ENCODE measurements around the gene KCNMA1. TPM values are rescaled to one million over a fixed set of nuclear protein-coding genes. Genes with fewer than 3 reads are reported as not detected.
A peak's percentile ranks its signal among the peaks of the same experiment; 100 is the strongest.

The KCNMA1 gene
- total RNA-seq, 1 donor from 2014 or later: 95.5 TPM

DNA sequence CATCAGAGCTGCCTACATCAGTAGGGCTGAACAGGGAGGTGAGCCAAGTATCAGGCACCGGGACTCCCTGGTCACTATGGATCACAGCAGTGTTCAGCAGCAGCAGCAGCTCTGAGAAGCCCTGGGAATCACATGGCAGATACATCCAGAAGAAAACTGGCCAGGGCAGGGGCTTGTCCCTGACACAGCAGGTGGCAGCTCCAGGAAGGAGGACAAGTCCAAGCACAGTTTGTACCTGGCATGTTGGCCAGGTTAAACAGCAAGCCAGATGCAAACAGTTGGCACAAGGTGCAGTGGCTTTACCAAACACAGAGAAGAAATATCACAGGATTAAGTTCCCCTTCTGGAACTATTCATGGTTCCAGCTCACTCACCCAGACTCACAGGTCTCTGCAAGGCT is 139.4 kb downstream of the KCNMA1 start:
- no peaks in the 10 kb centered on the region for H3K36me3 Mint-ChIP-seq (ENCODE audit: unreplicated experiment)
- no peaks in the 10 kb centered on the region for H3K9me3 Mint-ChIP-seq (ENCODE audit: unreplicated experiment)
- H3K4me3 Mint-ChIP-seq (ENCODE audit: unreplicated experiment): no peak overlapping the region
- peaks cover 53% of the 10 kb centered on the region for H3K4me1 Mint-ChIP-seq (ENCODE audit: unreplicated experiment)
- H3K27ac Mint-ChIP-seq (ENCODE audit: unreplicated experiment): peak overlapping the region; percentile 47
- DNase-seq (ENCODE audit: extremely low spot score, unreplicated experiment): no peak
- H3K27me3 Mint-ChIP-seq (ENCODE audit: unreplicated experiment): no peaks in the 10 kb centered on the region
- TF ChIP-seq, protein P1, sequence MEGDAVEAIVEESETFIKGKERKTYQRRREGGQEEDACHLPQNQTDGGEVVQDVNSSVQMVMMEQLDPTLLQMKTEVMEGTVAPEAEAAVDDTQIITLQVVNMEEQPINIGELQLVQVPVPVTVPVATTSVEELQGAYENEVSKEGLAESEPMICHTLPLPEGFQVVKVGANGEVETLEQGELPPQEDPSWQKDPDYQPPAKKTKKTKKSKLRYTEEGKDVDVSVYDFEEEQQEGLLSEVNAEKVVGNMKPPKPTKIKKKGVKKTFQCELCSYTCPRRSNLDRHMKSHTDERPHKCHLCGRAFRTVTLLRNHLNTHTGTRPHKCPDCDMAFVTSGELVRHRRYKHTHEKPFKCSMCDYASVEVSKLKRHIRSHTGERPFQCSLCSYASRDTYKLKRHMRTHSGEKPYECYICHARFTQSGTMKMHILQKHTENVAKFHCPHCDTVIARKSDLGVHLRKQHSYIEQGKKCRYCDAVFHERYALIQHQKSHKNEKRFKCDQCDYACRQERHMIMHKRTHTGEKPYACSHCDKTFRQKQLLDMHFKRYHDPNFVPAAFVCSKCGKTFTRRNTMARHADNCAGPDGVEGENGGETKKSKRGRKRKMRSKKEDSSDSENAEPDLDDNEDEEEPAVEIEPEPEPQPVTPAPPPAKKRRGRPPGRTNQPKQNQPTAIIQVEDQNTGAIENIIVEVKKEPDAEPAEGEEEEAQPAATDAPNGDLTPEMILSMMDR (IDR thresholded peaks at IDR 0.05): no peak

DNA sequence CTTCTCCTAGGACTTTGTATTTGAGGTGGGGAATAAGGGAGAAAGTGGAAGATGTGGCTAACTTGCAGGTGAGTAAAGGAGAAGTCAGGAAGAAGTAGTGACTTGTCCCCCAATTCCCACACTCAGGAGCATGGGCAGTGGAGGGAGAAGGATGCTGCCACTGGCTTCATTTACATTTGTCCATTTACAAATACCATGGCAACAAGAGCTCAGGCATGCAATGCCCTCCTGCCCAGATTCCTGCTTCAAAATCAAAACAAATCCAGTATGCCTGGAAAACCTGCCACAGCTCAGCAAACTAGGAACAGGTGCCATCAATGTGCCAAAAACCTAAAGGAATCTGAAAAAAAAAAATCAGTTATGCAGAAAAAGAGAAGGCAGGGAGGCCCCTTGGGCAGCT is 139.9 kb downstream of the KCNMA1 start:
- no peaks in the 10 kb centered on the region for H3K9me3 Mint-ChIP-seq (ENCODE audit: unreplicated experiment)
- H3K4me3 Mint-ChIP-seq (ENCODE audit: unreplicated experiment): no peak overlapping the region
- H3K36me3 Mint-ChIP-seq (ENCODE audit: unreplicated experiment): no peaks in the 10 kb centered on the region
- no peak for DNase-seq (ENCODE audit: extremely low spot score, unreplicated experiment)
- TF ChIP-seq, protein P1 (IDR thresholded peaks at IDR 0.05): no peak
- H3K27ac Mint-ChIP-seq (ENCODE audit: unreplicated experiment): peak overlapping the region; percentile 47
- peaks cover 53% of the 10 kb centered on the region for H3K4me1 Mint-ChIP-seq (ENCODE audit: unreplicated experiment)
- H3K27me3 Mint-ChIP-seq (ENCODE audit: unreplicated experiment): no peaks in the 10 kb centered on the region

- Mint-ChIP-seq H3K27me3 (ENCODE audit: unreplicated experiment) (no peaks in the 10 kb centered on the region), H3K36me3 (ENCODE audit: unreplicated experiment) (no peaks in the 10 kb centered on the region), H3K27ac (ENCODE audit: unreplicated experiment) (no peak overlapping the region), H3K4me3 (ENCODE audit: unreplicated experiment) (no peak overlapping the region), H3K9me3 (ENCODE audit: unreplicated experiment) (no peaks in the 10 kb centered on the region), H3K4me1 (ENCODE audit: unreplicated experiment) (peaks cover 49% of the 10 kb centered on the region)
- TF ChIP-seq, protein P1 (IDR thresholded peaks at IDR 0.05): no peak
- DNase-seq (ENCODE audit: extremely low spot score, unreplicated experiment): no peak
Measured at GRCh38 chr10:77496941-77497420, 140.6 kb downstream of the KCNMA1 start.

DNA sequence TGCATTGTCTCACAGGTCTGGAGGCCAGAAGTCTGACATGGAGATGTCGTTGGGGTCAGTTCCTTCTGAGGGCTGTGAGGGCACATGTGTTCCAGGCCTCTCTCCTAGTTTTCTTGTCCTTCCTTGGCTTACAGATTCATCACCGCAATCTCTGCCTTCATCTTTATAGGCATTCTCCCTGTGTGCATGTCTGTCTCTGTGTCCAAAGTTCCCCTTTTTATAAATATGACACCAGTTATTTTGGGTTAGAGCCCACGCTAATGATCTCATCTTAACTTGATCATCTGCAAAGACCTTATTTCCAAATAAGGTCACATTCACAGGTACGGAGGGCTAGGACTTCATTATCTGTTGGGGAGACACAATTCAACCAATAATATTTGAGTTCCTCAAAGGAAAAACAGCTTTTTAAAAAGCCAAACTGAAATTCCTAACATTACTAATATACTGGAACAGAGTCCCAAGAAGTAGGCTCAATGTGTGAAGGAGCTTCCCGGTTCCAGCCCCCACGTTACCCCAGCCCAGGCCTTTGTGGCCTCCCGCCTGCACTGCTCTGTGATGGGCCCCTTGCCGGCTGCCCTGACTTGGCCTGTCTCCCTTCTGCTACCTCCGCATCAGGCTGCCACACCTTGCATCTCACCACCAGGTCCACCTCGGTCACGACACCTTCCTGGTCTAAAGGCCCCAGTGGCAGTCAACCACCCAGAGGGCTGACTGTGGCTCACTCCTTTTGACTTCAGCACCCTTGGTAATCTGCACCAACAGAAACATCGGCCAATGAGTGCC is 142.7 kb downstream of the KCNMA1 start:
- no peak for DNase-seq (ENCODE audit: extremely low spot score, unreplicated experiment)
- TF ChIP-seq, protein P1 (IDR thresholded peaks at IDR 0.05): no peak
- Mint-ChIP-seq H3K27me3 (ENCODE audit: unreplicated experiment) (no peaks in the 10 kb centered on the region), H3K4me3 (ENCODE audit: unreplicated experiment) (no peak overlapping the region), H3K9me3 (ENCODE audit: unreplicated experiment) (no peaks in the 10 kb centered on the region), H3K27ac (ENCODE audit: unreplicated experiment) (no peak overlapping the region), H3K36me3 (ENCODE audit: unreplicated experiment) (no peaks in the 10 kb centered on the region), H3K4me1 (ENCODE audit: unreplicated experiment) (peaks cover 35% of the 10 kb centered on the region)

DNA sequence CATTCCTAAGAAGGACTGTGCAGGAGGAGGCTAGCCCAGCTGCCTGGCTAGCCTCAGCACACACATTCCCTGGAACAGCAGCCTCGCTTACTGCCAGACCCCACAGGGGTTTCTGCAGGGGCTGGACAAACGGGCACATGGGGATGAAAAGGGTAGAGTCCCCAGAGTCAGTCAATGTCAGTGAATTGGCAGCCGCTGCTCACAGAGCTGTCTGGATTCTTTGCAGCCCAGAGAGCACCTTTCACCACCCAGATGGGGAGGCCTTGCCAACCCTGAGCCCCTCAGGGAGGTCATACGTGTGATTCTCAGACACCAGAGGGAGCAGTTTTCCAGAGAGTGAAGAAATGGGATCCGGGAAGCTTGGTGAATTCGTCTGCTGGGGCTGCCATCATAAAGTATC is 143.3 kb downstream of the KCNMA1 start:
- Mint-ChIP-seq H3K4me1 (ENCODE audit: unreplicated experiment) (peaks cover 35% of the 10 kb centered on the region), H3K27me3 (ENCODE audit: unreplicated experiment) (no peaks in the 10 kb centered on the region), H3K9me3 (ENCODE audit: unreplicated experiment) (no peaks in the 10 kb centered on the region), H3K27ac (ENCODE audit: unreplicated experiment) (no peak overlapping the region), H3K4me3 (ENCODE audit: unreplicated experiment) (no peak overlapping the region), H3K36me3 (ENCODE audit: unreplicated experiment) (no peaks in the 10 kb centered on the region)
- no peak for DNase-seq (ENCODE audit: extremely low spot score, unreplicated experiment)
- TF ChIP-seq, protein P1 (IDR thresholded peaks at IDR 0.05): peak; percentile 60

All from osteocyte (in vitro differentiated cells).